ENCODE measurements around the gene TBC1D8. TPM values are rescaled to one million over a fixed set of nuclear protein-coding genes. Genes with fewer than 3 reads are reported as not detected.

TBC1D8 gene
- total and polyA plus RNA-seq, 2 of the 8 experiments (the other 6 are each of a cell fraction or from before 2014, with no cell fraction given) = 20.8 to 21.8 TPM

- CTCF ChIA-PET (ENCODE audit: partially characterized antibody) = interaction anchor here (0.5 to 1.7 kb wide), 3 partner anchors 25 to 111 kb away, joined by 3 to 4 read pairs (median 3); no protein-coding TSS in a partner anchor
- Histone ChIP-seq H3K36me3 (ENCODE audit: control insufficient read depth in 2 of 4, insufficient read depth in 4 of 4, low read length in 3 of 4) (no peaks in the 10 kb centered on the region), H3K27ac (ENCODE audit: low read depth, low read length) (no peak overlapping the region), H2AK5ac (ENCODE audit: low read depth, low read length) (no peak overlapping the region), H3K14ac (ENCODE audit: insufficient read length) (no peak overlapping the region), H3K9me3 (ENCODE audit: insufficient read depth in 2 of 2, low read depth in 1 of 2, low read length in 1 of 2) (no peaks in the 10 kb centered on the region), H3K9ac (replicated peaks in 1 of 4; ENCODE audit: extremely low read depth in 1 of 4, low read depth in 3 of 4, low read length in 3 of 4) (no peak overlapping the region), H3K4me2 (ENCODE audit: insufficient read depth in 1 of 2, low read depth in 2 of 2, low read length in 2 of 2) (no peak overlapping the region), H3K4ac (replicated peaks; ENCODE audit: insufficient read length, low read depth, low read length) (no peak overlapping the region), H3K79me2 (ENCODE audit: control insufficient read depth in 1 of 2, insufficient read depth in 2 of 2, low read length in 2 of 2) (peaks cover 0 to 43% of the 10 kb centered on the region in 2 experiments; a peak in 3 of 4 replicates), H2BK20ac (ENCODE audit: low read length) (no peak overlapping the region), H3K79me1 (ENCODE audit: low read depth, low read length) (peaks cover 2% of the 10 kb centered on the region; the same call in 1 of the 2 replicates), H3K4me1 (replicated peaks in 1 of 4; ENCODE audit: control insufficient read depth in 3 of 4, insufficient read depth in 4 of 4, low read length in 3 of 4) (no peaks in the 10 kb centered on the region), H4K5ac (ENCODE audit: insufficient read length, low read depth, low read length) (no peak overlapping the region), H2BK12ac (ENCODE audit: low read depth, low read length) (no peak overlapping the region), H3K23ac (ENCODE audit: insufficient read length) (no peak overlapping the region), H2BK15ac (ENCODE audit: low read length) (no peak overlapping the region), H4K91ac (replicated peaks; ENCODE audit: insufficient read length, low read length) (no peak overlapping the region), H2AFZ (ENCODE audit: low read length) (no peak overlapping the region), H3K4me3 (ENCODE audit: extremely low read depth in 1 of 4, insufficient read depth in 2 of 4, low read depth in 3 of 4, low read length in 4 of 4) (no peak overlapping the region), H3K18ac (ENCODE audit: extremely low read depth, low read length) (no peak overlapping the region), H3K27me3 (replicated peaks in 1 of 4; ENCODE audit: control insufficient read depth in 3 of 4, extremely low read depth in 1 of 4, insufficient read depth in 3 of 4, low read length in 3 of 4) (no peaks in the 10 kb centered on the region), H4K8ac (ENCODE audit: extremely low read depth, insufficient read depth, low read length) (no peak overlapping the region), H2BK120ac (replicated peaks; ENCODE audit: low read depth, low read length) (no peak overlapping the region), H4K20me1 (replicated peaks in 1 of 2; ENCODE audit: control insufficient read depth in 1 of 2, insufficient read depth in 2 of 2, low read length in 2 of 2) (peaks cover 0 to 7% of the 10 kb centered on the region in 2 experiments), H2BK5ac (ENCODE audit: low read depth, low read length) (no peak overlapping the region), H3K56ac (replicated peaks; ENCODE audit: insufficient read length, low read depth, low read length) (no peak overlapping the region), H3K23me2 (ENCODE audit: low read depth, low read length) (no peaks in the 10 kb centered on the region; the same call in 1 of the 2 replicates)
- POLR2A ChIA-PET (ENCODE audit: partially characterized antibody) = interaction anchor here (0.8 kb wide), 1 partner anchor 89 kb away, joined by 4 read pairs; no protein-coding TSS in a partner anchor
- no peak for FAIRE-seq
- 95% methylated on average over 1 of the region's 1 CpG; no CpG with 5 or more reads in 1 of the 2 experiments for WGBS, 2 experiments (ENCODE audit: extremely low coverage in 1 of 2, insufficient coverage in 1 of 2, insufficient read length in 1 of 2, insufficient replicate concordance in 2 of 2, low coverage in 1 of 2, low lambda C conversion rate in 2 of 2, missing lambda C conversion rate in 1 of 2)
- no peak for DNase-seq (ENCODE audit: low read depth in 1 of 2, low spot score in 2 of 2)
- no peak for TF ChIP-seq SIX5 (IDR thresholded peaks at IDR 0.05; ENCODE audit: low read depth, low read length)
- no peak for TF ChIP-seq JUND (IDR thresholded peaks at IDR 0.05; ENCODE audit: low read length)
- no peak for TF ChIP-seq CTCF (IDR thresholded peaks at IDR 0.05; ENCODE audit: control extremely low read depth in 1 of 3, insufficient read depth in 1 of 3, low read depth in 1 of 3, low read length in 3 of 3)
- no peak for TF ChIP-seq SAP30 (IDR thresholded peaks at IDR 0.05; ENCODE audit: insufficient read depth, insufficient replicate concordance, low read length)
- TF ChIP-seq CHD2 (IDR thresholded peaks at IDR 0.05; ENCODE audit: low read length) = no peak
- TF ChIP-seq BCL11A (IDR thresholded peaks at IDR 0.05; ENCODE audit: low read depth in 2 of 2, low read length in 2 of 2) = no peak
- no peak for TF ChIP-seq JUN (IDR thresholded peaks at IDR 0.05; ENCODE audit: low read depth, low read length)
- no peak for TF ChIP-seq ZNF274 (IDR thresholded peaks at IDR 0.05; ENCODE audit: borderline replicate concordance, extremely low read depth, low read length)
- no peak for TF ChIP-seq KDM4A (IDR thresholded peaks at IDR 0.05; ENCODE audit: low read depth, low read length, severe bottlenecking)
- TF ChIP-seq USF2 (IDR thresholded peaks at IDR 0.05; ENCODE audit: low read length) = no peak
- no peak for TF ChIP-seq BACH1 (IDR thresholded peaks at IDR 0.05; ENCODE audit: low read length)
Measured at GRCh38 chr2:101094351-101094750, 56.8 kb downstream of the TBC1D8 start.
